ENCODE results near the gene MYO5B. TPM values are rescaled to one million over a fixed set of nuclear protein-coding genes. Genes with fewer than 3 reads are reported as not detected.
"Not testable (repeated sequence)": the region's sequence is repeated elsewhere in the genome, so short reads cannot be mapped to it uniquely, and the experiment has no call there.

The MYO5B gene
- total and polyA plus RNA-seq, 8 donors, result 6.2 to 25.3 (median 12.6) TPM

DNA sequence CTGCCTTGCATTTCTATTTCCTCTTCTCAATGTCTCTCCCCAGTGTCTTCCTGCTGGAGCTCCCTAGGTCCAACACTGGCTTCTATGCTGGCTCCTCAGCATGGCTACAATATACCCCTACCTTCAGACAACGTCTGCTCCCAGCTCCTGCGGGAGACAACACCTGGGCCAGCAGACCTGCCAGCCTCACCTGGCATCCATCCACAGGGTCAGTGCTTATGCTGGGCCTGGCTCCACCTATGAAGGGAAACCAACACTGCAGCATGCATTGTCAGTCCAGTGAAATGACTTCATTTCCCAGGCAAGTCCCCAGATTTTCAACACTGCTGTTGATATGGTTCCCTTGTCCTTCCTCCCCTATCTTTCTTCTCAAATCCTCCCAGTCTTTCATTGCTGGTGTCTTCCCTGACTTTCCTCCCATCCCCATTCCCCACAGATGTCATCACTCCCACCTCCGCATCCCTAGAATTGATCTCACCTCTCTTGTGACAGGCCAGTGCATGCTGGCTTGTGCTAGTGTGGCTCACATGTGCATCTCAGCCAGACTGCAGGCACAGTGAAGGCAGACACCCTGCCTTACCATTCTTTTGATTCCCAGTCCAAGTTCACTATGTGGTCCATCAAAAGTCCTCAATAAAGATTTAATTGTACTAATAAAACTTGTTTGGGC, 98.0 kb downstream of the MYO5B start:
- FAIRE-seq (no peak), ATAC-seq (peak; percentile 79 to 88 (median 84)), DNase-seq (peak; percentile 75 to 87 (median 80))
- Histone ChIP-seq H3K27me3 (no peaks in the 10 kb centered on the region), H3K9me3 (no peaks in the 10 kb centered on the region), H3K4me3 (no peak overlapping the region), H3K27ac (peak overlapping the region in 2 of 4 donors; percentile 59 to 89), H3K4me1 (peaks cover 0 to 29% (median 8%) of the 10 kb centered on the region in 3 donors), H3K36me3 (no peaks in the 10 kb centered on the region)
- WGBS, 2 donors, result 35 to 43% methylated on average over 3 of the region's 3 CpGs
- intact Hi-C loops (cut with DNase I), result no loop called here
- TF ChIP-seq, protein P1, sequence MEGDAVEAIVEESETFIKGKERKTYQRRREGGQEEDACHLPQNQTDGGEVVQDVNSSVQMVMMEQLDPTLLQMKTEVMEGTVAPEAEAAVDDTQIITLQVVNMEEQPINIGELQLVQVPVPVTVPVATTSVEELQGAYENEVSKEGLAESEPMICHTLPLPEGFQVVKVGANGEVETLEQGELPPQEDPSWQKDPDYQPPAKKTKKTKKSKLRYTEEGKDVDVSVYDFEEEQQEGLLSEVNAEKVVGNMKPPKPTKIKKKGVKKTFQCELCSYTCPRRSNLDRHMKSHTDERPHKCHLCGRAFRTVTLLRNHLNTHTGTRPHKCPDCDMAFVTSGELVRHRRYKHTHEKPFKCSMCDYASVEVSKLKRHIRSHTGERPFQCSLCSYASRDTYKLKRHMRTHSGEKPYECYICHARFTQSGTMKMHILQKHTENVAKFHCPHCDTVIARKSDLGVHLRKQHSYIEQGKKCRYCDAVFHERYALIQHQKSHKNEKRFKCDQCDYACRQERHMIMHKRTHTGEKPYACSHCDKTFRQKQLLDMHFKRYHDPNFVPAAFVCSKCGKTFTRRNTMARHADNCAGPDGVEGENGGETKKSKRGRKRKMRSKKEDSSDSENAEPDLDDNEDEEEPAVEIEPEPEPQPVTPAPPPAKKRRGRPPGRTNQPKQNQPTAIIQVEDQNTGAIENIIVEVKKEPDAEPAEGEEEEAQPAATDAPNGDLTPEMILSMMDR (IDR thresholded peaks at IDR 0.05), result no peak

DNA sequence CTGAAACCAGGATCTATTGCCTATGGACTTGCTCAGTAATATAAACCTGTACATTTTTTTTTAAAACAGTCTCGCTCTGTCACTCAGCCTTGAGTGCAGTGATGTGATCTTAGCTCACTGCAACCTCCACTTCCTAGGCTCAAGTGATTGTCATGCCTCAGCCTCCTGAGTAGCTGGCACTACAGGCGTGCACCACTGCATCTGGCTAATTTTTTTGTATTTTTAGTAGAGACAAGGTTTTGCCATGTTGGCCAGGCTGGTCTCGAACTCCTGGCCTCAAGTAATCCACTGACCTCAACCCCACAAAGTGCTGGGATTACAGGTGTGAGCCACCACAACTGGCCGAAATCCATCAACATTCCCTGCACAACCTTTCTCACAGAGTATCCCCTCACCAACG, 100.2 kb downstream of the MYO5B start:
- H3K36me3 ChIP-seq; H3K27ac ChIP-seq; H3K9me3 ChIP-seq; ATAC-seq; FAIRE-seq; H3K27me3 ChIP-seq; H3K4me3 ChIP-seq; intact Hi-C loops (cut with DNase I); DNase-seq: not testable (repeated sequence)
- 93 to 95% methylated on average over 5 of the region's 5 CpGs for WGBS, 2 donors
- peaks cover 8 to 38% (median 9%) of the 10 kb centered on the region in 3 donors for H3K4me1 ChIP-seq

DNA sequence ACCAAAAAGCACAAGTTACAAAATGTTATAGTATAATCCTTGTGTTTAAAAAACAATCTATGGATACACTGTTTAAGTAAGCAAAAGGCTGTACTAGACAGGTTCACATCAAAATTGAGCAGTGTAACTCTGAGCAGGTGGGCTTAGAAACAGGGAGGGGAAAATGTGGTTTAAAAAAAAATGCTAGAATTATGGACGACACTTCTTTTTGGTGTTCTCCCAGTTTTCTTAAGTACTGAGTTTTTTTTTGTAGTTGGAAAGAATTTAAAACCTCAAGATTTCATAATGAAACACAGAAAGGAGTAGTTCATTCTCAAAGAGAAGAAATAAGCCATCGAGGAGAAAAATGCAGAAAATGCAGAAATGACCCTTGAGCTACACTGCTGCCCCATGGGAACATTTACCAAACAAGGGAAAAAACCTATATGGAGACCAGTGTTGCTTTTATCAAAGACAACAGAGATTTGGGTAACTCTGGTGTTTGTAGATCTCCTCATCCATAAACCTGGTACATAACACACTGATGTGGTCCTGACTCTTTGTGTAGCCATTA, 100.7 kb downstream of the MYO5B start:
- Histone ChIP-seq H3K27ac (no peak overlapping the region), H3K4me3 (no peak overlapping the region), H3K27me3 (no peaks in the 10 kb centered on the region), H3K4me1 (peaks cover 8 to 38% (median 9%) of the 10 kb centered on the region in 3 donors), H3K9me3 (no peaks in the 10 kb centered on the region), H3K36me3 (no peaks in the 10 kb centered on the region)
- ATAC-seq (no peak), DNase-seq (no peak), FAIRE-seq (no peak)
- 87 to 88% methylated on average over 2 of the region's 2 CpGs for WGBS, 2 donors
- intact Hi-C loops (cut with DNase I), result no loop called here
- TF ChIP-seq, protein P1 (IDR thresholded peaks at IDR 0.05), result no peak

DNA sequence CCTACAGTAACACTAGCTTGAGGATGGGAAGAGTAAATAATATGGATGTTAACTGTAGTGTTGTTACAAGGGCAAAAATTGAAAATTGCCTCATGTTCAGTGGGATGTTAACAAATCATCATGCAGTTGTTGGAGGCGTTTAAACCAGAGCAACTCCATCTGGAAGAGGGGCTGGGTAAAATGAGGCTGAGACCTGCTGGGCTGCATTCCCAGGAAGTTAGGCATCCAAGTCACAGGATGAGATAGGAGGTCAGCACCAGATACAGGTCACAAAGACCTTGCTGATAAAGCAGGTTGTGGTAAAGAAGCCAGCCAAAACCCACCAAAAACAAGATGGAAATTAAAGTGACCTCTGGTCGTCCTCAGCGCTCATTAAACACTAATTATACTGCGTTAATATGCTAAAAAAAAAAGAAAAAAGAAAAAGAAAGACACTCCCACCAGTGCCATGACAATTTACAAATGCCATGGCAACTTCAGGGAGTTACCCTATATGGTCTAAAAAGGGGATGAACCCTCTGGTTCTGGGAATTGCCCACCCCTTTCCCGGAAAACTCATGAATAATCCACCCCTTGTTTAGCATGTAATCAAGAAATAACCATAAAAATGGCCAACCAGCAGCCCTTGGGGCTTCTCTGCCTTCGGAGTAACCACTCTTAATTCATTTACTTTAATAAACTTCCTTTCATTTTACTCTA, 101.4 kb downstream of the MYO5B start:
- no peaks in the 10 kb centered on the region for H3K9me3 ChIP-seq
- FAIRE-seq, result no peak
- TF ChIP-seq, protein P1 (IDR thresholded peaks at IDR 0.05), result no peak

DNA sequence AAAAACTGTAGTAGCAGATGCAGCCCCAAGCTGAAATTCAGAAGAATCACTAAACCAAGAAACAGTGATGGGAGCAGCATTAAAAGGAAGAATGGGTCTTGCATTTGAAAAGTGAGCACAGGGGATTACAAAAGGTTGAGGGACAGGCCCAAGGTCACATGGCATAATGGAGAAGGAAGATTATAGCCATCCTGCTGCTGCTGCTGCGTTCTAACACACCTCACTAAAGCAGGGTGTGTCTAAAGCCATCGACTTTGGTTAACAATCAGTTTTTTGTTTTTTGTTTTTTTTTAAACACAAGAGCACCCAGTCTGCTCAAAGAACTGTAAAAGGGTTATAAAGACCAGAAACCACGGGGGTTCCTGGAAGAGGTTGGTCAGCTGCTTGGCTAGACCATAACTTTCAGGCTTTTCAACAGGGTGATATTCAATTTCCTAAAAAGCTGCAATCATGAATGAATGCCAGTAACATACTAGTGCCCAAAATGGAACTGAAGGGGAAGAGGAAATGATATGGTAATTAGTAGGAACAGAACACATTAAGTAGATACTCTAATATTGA, 102.6 kb downstream of the MYO5B start:
- FAIRE-seq (no peak), DNase-seq (no peak), ATAC-seq (peak in 1 of 4 donors; percentile 25)
- Histone ChIP-seq H3K4me1 (peaks cover 8 to 28% (median 9%) of the 10 kb centered on the region in 3 donors), H3K36me3 (no peaks in the 10 kb centered on the region), H3K9me3 (no peaks in the 10 kb centered on the region), H3K27me3 (no peaks in the 10 kb centered on the region), H3K4me3 (no peak overlapping the region), H3K27ac (peak overlapping the region in 2 of 4 donors; percentile 10 to 59)
- TF ChIP-seq, protein P1 (IDR thresholded peaks at IDR 0.05), result no peak
- intact Hi-C loops (cut with DNase I), result no loop called here
- 42 to 51% methylated on average over 3 of the region's 3 CpGs for WGBS, 2 donors

More for the DNA sequence above, 101.4 kb downstream of the MYO5B start:
- Histone ChIP-seq H3K4me3 (no peak overlapping the region), H3K36me3 (no peaks in the 10 kb centered on the region), H3K27ac (no peak overlapping the region), H3K27me3 (no peaks in the 10 kb centered on the region), H3K4me1 (peaks cover 8 to 37% (median 9%) of the 10 kb centered on the region in 3 donors)
- intact Hi-C loops (cut with DNase I), result no loop called here
- DNase-seq (no peak), ATAC-seq (no peak)
- 89 to 93% methylated on average over 6 of the region's 6 CpGs for WGBS, 2 donors
